ENCODE measurements around the gene TBC1D10A.

Gene TBC1D10A

GRCh38 chr22:30317778-30318177, 9.0 kb downstream of the TBC1D10A start:
- no peak for TF ChIP-seq CTCF (IDR thresholded peaks at IDR 0.05; ENCODE audit: extremely low read depth, missing control alignments)
- DNase-seq (ENCODE audit: low spot score): no peak

- no peak for DNase-seq (ENCODE audit: low spot score)
- TF ChIP-seq CTCF (IDR thresholded peaks at IDR 0.05; ENCODE audit: extremely low read depth, missing control alignments): no peak
Observed at GRCh38 chr22:30315962-30316576, 10.7 kb downstream of the TBC1D10A start.

GRCh38 chr22:30314915-30315314, 11.8 kb downstream of the TBC1D10A start:
- no peak for TF ChIP-seq CTCF (IDR thresholded peaks at IDR 0.05; ENCODE audit: extremely low read depth, missing control alignments)
- DNase-seq (ENCODE audit: low spot score): peak; percentile 55

GRCh38 chr22:30313527-30314363, 13.0 kb downstream of the TBC1D10A start:
- no peak for TF ChIP-seq CTCF (IDR thresholded peaks at IDR 0.05; ENCODE audit: extremely low read depth, missing control alignments)

GRCh38 chr22:30312053-30312452, 14.7 kb downstream of the TBC1D10A start:
- TF ChIP-seq CTCF (IDR thresholded peaks at IDR 0.05; ENCODE audit: extremely low read depth, missing control alignments): no peak
- DNase-seq (ENCODE audit: low spot score): no peak

More at GRCh38 chr22:30313527-30314363, 13.0 kb downstream of the TBC1D10A start:
- DNase-seq (ENCODE audit: low spot score): no peak

- DNase-seq (ENCODE audit: low spot score): no peak
- no peak for TF ChIP-seq CTCF (IDR thresholded peaks at IDR 0.05; ENCODE audit: extremely low read depth, missing control alignments)
Observed at GRCh38 chr22:30310881-30311771, 15.6 kb downstream of the TBC1D10A start.

Data from GM20000 (cell line).